Measurements from ENCODE around the gene TMEM134.

The TMEM134 gene

DNA sequence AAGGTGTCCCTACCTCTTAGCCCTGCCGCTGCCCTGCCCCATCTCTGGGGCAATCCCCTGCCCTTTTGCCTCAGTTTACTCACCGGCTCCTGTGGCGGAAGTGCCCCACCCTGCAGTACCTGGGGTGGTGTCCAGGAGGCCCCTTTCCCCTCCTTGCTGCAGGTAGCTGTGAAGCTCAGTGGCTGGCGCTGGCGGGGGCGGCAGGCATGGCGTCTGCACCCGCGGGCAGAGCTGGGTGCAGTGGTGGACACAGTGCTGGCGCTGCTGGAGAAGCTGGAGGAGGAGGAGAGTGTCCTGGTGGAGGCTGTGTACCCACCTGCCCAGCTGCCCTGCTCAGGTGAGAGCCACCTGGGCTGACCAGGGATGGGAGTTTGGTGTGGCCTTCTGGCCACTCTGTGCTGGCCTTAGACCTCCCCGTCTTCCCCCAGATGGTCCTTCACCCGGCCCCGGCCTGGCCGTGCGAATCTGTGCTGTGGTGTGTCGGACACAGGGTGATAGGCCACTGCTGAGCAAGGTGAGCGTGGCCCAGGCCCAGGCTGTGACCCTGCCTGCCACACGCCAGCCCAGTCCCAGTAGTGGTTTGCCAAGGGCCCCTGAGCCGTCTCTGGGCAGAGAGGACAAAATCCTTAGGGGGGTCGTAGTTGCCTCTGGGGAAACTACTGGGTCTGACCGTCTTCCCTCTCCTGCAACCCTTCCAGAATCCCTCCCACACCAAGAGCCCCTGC is 49.6 kb downstream of the TMEM134 start:
- peak; percentile 63 for DNase-seq

DNA sequence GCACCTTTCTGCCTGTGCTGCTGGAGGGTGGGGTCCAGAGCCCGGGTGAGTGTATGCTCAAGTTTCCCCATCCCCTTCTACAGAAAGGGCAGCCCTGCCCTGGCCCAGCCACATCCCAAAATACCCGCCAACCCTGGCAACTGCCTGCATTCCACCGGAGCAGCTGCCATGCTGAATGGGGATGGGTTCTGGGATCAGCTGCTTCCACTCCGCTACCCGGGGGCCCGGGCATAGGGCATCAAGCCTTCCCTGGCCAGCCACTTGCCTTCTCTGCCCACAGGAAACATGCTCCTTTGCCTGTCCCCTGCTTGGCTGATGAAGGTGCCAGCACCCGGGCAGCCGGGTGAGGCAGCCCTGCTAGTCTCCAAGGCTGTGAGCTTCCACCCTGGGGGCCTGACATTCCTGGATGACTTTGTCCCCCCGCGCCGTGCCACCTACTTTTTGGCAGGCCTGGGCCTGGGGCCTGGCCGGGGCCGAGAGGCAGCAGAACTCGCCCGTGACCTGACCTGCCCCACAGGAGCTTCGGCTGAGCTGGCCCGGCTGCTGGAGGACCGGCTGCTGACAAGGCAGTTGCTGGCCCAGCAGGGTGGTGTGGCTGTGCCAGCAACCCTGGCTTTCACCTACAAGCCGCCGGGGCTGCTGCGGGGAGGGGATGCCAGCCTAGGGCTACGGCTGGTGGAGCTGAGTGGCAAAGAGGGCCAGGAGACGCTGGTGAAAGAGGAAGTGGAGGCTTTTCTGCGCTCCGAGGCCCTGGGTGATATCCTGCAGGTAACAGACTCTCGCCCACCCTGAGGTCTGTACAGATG is 50.4 kb downstream of the TMEM134 start:
- peak; percentile 71 for DNase-seq

DNA sequence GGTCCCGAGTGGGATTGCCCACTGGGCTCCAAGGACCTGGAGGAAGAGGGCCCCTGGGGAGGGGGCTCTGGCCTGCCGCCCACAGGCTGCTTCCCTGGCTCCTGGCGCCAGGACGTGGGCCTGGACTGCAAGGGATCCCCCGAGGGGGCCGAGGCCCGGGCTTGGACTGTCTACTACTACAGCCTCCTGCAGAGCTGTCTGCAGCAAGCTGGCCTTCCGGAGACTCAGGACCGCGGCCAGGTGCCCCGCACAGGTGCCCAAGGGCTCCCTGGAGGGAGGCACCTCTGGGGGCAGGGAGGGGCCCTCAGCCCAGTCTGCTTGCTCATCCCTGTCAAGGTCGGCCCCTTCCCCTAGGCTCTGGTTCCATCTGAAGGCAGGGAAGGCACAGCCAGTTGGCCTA is 51.6 kb downstream of the TMEM134 start:
- DNase-seq = no peak

DNA sequence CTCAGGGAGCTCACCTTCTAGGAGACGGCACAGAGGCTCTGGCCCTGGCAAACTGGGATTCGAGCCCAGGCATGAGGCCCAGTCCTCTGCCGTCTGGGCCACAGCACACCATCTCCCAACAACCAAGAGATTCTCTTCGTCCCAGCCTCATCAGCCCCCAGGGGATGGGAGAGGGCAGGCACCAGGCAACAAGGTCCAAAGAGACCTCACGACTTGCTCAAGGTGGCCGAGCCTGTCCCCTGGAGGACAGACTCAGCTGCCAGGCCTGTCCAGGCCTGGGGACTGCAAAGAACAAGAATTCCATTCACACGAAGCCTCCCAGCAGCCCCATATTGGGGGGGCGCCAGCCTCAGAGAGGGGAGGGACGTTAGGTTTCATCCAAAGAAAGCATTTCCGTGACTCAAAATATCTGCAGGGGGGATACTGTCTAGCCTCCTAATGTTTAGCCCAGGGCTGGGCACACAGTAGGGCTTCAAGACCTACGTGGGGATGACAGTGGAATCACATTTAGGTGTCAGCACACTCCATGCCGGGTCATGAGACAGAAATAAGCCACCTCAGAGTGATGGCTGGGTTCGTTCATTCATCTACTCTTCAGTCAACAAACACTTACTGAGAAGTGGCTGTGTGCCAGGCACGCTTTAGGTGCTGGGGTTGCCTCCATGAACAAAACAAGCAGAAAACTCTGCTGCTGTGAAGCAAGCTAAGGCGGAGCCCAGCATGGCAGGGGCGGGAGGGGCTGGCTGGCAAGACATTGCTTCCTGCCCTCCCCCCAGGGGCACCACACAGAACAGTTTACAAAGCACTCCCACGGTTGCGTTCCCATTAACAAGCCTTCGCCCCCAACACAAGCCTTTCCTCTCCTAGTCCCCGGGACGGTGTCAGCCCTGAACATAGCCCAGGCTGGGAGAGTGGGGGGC is 52.4 kb downstream of the TMEM134 start:
- DNase-seq = peak; percentile 67

DNA sequence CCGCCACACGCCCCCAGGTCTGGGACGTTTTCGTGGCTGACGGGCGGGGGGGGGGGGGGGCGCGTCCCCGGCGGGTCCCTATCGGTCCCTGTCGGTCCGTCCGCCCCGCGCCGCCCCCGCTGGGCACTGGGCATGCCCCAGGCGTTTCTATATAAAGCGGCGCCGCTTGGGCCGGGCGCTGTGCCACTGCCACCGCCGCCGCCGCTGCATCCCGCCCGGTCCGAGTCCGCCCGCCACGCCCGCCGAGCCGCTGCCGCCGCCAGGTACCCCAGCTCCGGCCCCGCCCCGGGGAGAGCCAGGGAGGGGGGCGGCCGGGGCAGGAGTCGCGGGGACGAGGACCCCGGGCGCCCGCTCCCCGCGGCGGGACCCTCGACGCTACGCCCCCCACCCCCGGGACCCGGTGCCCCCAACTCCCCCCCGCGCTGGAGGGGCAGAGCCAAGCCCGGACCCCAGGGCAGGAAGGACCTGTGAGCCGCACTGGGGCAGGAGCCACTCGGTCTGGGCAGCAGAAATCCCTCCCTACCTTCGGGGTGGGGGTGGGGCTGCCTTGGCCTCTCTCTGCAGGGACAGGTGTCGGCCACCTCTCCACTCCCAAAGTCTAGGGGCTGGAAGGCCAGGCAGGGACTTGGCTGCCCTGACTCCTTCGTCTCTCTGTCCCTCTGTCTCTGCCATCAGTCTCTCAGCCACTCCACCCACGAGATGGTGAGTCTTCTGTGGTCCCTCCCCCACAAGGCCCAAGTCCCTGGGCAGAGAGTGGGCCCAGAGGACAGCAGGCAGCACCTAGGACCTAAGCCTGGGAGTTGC is 53.3 kb downstream of the TMEM134 start, which contains the start of gene CARNS1:
TSS of gene CARNS1 (plus strand) at position 178 of the 804 bp plus-strand sequence. CDS start at position 700, 522 bp downstream.
- no peak for DNase-seq

DNA sequence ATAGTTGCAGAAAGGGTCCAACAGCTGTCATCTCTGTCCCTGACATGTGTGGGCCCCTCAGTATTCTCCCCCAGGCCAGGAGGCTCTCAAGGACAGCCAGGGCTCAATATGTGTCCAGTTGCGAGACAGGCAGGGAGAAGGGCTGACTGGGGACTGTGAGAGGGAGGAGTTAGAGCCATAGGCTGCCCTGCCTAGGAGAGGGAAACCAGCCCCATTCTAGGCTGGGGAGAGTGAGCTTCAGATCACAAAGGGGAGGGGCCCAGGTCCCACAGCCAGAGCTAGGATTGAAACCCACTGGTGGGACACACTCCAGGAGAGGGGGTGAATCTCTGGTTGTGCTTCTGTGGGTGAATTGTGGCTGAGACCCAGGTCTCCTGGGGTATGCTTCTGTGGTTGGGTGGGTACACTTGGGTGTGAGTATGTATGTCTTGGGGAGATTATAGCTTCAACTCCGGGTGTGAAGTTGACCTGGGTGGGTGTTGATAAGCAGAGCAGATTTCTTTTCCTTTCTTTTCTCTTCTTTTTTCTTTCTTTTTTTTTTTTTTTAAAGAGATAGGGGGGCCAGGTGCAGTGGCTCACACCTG is 55.7 kb downstream of the TMEM134 start:
- no peak for DNase-seq

DNA sequence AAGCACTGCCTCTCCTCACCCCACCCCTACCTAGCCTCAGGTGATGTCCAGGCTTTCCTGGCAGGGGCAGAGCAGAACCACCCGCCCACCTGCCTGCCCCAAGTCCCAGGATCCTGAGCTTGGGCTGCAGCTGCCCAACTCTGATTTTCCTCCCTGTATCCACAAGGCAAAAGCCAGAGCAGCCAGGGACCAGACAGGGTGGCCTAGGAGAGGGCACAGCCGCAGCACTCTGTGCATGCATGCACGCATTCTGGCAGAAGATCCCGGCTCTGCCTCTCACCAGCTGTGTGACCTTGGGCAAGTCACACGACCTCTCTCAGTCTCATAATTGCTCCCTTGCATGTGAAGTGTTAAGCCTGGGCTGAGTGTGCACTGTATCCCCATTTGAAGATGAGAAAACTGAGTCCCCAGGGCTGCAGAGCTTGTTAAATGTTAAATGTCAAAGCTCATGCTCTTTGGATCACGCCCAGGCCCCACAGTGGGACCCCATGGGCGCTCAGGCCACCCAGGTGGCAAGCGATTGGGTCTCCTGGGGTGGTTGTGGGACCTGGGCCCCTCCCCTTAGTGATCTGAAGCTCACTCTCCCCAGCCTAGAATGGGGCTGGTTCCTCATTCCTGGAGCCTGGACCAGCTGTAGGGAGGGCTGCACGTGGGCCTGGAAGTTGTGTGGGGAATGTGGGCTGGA is 56.4 kb downstream of the TMEM134 start:
- no peak for DNase-seq

DNA sequence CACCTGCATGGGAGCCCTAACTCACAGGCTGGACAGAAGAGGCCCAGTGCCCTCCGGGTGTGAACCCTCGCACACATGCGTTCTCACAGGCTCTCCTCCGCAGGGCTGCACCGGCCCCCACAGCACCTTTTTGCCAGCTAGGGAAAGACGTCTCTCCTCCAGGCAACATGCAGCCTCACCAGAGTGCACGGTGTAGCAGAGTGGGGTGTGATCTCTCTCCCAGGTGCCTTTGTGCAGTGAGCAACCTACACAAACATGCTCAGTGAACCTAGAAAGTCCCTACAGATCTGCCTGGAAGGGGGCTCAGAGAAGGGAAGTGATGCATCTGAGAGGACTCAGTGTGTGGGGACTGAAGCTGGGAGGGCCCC is 57.3 kb downstream of the TMEM134 start:
- no peak for DNase-seq

Measured in activated CD8-positive, alpha-beta memory T cell treated with anti-CD3 and anti-CD28 coated beads, Interleukin-2, amount 50 U/mL, for 48 hours (primary cell).